Kidney epithelial cell (primary cell): ENCODE results near the gene MAP3K1. TPM values are rescaled to one million over a fixed set of nuclear protein-coding genes. Genes with fewer than 3 reads are reported as not detected.

Source experiments
- DNase-seq: peaks from one replicate; pipeline ENCODE4 v3.0.0-alpha.2; 2010; ENCODE audit warnings: low read depth
- H3K27me3 ChIP-seq: 2 replicates; pipeline ENCODE4 v1.6.0; 2011; ENCODE audit warnings: low read length; ENCODE audit not compliant: control insufficient read depth, insufficient read depth
- H3K36me3 ChIP-seq: 2 replicates; pipeline ENCODE4 v1.5.1; 2011; ENCODE audit warnings: low read length; ENCODE audit not compliant: control insufficient read depth, insufficient read depth
- H3K4me3 ChIP-seq: 2 replicates; pipeline ENCODE4 v1.5.1; 2011; ENCODE audit warnings: low read depth, mild to moderate bottlenecking, control low read depth, low read length
- total RNA-seq: library from RNA; depleted of rRNA; stranded (reverse); fragments of >200 nt; gene quantifications from 2 replicates; pipeline ENCODE4 v1.2.3, GENCODE V29; 2015
- TF ChIP-seq, protein P1 (sequence below): IDR thresholded peaks from 2 replicates; pipeline ENCODE4 v1.5.1; 2011; ENCODE audit warnings: mild to moderate bottlenecking, moderate library complexity, low read length, control low read depth, inconsistent platforms; ENCODE audit not compliant: insufficient read depth, poor library complexity, severe bottlenecking

Gene MAP3K1
- total RNA-seq, 1 donor from 2014 or later = 21.3 TPM

DNA sequence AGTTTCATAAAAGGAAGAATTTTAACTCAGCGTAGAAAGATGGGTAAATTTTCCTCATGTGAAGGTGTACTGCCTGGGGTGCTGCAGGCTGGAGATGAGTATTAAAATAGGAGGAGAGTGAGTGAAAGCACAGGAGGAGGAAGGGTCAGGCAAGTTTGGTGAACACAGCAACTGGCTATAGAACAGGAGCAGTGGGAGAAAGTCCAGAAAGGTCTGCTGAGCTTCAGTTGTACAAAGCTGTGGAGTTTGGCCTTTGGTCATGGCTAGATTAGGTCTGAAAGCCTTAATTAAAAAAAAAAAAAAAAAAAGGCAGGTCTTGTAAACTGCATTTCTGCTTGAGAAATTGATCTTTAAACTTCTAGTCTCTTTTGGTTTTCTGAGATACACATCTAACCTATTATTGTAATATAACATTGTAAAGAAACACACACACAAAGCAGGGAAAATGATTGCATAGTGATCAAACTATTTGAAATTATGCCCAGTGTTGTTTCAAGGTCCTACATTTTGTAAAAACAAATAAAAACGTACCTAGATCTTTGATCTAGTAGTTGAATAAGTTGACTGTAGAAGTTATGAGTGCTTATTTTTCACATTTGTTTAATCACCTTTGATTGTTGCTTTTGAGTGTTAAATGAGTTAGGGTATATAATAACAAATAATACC, 43.6 kb downstream of the MAP3K1 start:
- DNase-seq = no peak
- TF ChIP-seq, protein P1, sequence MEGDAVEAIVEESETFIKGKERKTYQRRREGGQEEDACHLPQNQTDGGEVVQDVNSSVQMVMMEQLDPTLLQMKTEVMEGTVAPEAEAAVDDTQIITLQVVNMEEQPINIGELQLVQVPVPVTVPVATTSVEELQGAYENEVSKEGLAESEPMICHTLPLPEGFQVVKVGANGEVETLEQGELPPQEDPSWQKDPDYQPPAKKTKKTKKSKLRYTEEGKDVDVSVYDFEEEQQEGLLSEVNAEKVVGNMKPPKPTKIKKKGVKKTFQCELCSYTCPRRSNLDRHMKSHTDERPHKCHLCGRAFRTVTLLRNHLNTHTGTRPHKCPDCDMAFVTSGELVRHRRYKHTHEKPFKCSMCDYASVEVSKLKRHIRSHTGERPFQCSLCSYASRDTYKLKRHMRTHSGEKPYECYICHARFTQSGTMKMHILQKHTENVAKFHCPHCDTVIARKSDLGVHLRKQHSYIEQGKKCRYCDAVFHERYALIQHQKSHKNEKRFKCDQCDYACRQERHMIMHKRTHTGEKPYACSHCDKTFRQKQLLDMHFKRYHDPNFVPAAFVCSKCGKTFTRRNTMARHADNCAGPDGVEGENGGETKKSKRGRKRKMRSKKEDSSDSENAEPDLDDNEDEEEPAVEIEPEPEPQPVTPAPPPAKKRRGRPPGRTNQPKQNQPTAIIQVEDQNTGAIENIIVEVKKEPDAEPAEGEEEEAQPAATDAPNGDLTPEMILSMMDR = no peak
- Histone ChIP-seq H3K4me3 (no peak overlapping the region), H3K36me3 (no peaks in the 10 kb centered on the region), H3K27me3 (no peaks in the 10 kb centered on the region)

DNA sequence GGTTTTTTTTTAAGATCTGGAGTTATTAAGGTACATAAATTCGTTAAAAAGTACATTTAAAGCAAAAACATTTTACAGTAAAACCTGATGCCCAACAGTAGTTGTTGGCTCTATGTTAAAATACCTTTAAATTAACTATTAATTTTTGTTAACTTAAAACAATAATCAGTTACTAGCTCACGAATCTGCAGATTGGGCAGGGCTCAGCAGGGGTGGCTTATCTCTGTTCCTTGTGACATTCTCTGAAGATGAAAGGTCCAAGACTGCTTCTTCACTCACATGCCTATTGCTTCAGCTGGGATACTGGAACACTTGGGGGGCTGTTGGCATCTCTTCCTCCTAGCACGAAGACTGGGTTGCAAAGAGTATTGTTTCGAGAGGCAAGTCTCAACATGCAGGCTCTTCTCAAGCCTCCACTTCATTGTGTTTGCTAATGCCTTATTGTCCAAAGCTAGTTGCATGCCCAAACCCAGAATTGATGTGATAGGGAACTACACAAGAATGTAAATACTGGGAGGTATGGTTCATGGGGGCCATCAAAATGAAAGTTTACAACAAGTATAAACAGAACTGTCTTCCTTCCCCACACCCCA, 46.6 kb downstream of the MAP3K1 start:
- no peaks in the 10 kb centered on the region for H3K36me3 ChIP-seq
- H3K4me3 ChIP-seq = no peak overlapping the region
- no peaks in the 10 kb centered on the region for H3K27me3 ChIP-seq
- DNase-seq = no peak
- TF ChIP-seq, protein P1 = no peak

DNA sequence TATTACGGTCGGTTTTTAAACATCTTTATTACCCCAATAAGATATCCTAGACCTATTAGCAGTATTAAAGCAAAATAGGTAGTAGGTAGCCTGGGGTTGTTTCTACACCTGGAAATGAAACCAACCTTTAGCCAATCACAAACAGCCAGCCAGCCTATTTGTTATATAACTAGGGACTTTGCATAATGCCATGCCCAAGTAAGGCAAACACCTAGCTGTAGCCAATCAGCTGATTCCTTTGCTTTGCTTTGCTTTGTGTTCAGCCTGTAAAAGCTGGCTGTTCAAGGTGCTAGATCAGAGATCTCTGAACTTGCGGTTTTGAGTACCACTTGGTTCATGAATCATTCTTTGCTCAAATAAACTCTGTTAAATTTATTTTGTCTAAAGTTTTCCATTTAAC, 47.6 kb downstream of the MAP3K1 start:
- no peak overlapping the region for H3K4me3 ChIP-seq
- H3K36me3 ChIP-seq = no peaks in the 10 kb centered on the region
- DNase-seq = no peak
- TF ChIP-seq, protein P1 = no peak
- H3K27me3 ChIP-seq = no peaks in the 10 kb centered on the region

DNA sequence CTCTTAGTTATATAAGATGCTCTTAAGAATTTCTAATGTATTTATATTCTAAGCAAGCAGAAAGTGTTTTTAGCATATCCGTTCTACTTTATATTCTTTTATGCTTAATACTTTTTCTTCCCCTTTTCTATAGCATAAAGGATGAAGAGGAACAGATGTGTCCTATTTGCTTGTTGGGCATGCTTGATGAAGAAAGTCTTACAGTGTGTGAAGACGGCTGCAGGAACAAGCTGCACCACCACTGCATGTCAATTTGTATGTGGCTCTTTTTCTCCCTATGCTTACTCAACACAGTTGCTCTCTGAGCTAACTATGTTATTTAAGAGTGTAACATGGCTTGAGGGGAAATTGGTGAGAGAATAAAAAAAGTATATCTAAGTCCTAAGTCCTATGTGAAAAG, 56.4 kb downstream of the MAP3K1 start:
- Histone ChIP-seq H3K4me3 (no peak overlapping the region), H3K27me3 (no peaks in the 10 kb centered on the region), H3K36me3 (peaks cover 2% of the 10 kb centered on the region)
- no peak for DNase-seq
- TF ChIP-seq, protein P1 = no peak

DNA sequence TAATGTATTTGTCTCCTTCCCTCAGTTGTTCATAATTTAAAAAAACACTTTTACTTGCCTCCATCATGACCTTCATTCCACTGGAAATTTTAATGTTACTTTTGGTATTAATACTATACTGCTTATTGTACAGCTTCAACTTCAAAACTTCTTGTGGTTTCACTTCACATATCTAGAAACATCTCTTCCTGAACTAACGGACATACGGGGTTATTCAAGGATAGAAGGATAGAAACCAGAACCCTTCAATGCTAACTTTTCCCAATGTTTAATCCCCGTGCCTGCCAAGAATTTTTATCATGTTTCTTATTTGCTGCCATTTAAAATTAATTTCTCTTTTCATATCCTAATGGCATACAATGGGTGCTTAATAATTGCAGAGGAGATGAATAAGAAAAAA, 57.7 kb downstream of the MAP3K1 start:
- no peak for DNase-seq
- Histone ChIP-seq H3K27me3 (no peaks in the 10 kb centered on the region), H3K4me3 (no peak overlapping the region), H3K36me3 (peaks cover 2% of the 10 kb centered on the region)
- TF ChIP-seq, protein P1 = no peak

DNA sequence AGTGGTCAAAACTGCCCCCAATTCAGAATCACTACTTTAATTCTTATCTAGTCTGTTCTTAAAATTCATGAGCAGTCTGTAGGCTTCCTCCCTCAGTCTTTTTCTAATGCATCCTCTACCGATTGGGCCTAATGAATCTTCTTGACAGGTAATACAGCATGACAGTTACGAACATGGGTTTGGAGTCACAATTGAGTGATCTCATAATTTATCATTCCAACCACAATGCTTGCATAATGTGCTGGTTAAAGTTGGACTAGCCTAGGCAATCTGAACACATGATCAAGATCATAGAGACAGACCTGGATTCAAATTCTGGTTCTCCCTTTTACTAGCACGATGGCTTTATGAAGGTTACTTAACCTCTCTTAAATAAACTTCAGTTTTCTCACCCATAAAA, 61.0 kb downstream of the MAP3K1 start:
- peaks cover 1% of the 10 kb centered on the region for H3K36me3 ChIP-seq
- no peak overlapping the region for H3K4me3 ChIP-seq
- DNase-seq = no peak
- TF ChIP-seq, protein P1 = no peak
- no peaks in the 10 kb centered on the region for H3K27me3 ChIP-seq
